HG03342 (cell line): ENCODE data around the gene GRIFIN.

Source experiments
- ATAC-seq: cut with Tn5 transposase; IDR thresholded peaks from one replicate; pipeline ENCODE4 v1.9.1; 2021; ENCODE audit warnings: mild to moderate bottlenecking, moderate library complexity; ENCODE audit not compliant: unreplicated experiment

Gene GRIFIN

GRCh38 chr7:2499719-2500430 lies 23.7 kb upstream of the GRIFIN start:
- ATAC-seq = no peak

GRCh38 chr7:2499181-2499580 lies 23.0 kb upstream of the GRIFIN start:
- no peak for ATAC-seq

- ATAC-seq = no peak
Measured at GRCh38 chr7:2498708-2499107, 22.5 kb upstream of the GRIFIN start.

- ATAC-seq = no peak
Measured at GRCh38 chr7:2497500-2498336, 21.5 kb upstream of the GRIFIN start.

DNA sequence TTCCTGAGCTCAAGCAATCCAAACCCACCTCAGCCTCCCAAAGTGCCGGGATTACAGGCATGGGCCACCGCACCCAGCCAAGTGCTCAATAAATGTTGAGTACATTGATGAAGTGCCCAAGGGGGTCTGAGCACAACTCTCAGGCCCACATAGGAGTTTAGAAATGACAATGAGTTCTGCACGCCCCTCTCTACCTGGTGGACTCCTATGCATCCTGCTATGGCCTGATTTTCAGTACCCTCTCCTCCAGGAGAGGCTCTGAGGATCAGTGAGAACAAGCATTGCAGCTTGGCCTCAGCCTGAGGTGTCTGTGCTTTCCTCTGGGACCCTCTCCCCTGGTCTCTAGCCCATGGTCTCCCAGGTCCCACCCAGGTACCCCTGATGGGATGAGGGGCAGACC lies 20.9 kb upstream of the GRIFIN start:
- ATAC-seq = no peak

GRCh38 chr7:2496375-2496774 lies 20.2 kb upstream of the GRIFIN start:
- ATAC-seq = no peak

DNA sequence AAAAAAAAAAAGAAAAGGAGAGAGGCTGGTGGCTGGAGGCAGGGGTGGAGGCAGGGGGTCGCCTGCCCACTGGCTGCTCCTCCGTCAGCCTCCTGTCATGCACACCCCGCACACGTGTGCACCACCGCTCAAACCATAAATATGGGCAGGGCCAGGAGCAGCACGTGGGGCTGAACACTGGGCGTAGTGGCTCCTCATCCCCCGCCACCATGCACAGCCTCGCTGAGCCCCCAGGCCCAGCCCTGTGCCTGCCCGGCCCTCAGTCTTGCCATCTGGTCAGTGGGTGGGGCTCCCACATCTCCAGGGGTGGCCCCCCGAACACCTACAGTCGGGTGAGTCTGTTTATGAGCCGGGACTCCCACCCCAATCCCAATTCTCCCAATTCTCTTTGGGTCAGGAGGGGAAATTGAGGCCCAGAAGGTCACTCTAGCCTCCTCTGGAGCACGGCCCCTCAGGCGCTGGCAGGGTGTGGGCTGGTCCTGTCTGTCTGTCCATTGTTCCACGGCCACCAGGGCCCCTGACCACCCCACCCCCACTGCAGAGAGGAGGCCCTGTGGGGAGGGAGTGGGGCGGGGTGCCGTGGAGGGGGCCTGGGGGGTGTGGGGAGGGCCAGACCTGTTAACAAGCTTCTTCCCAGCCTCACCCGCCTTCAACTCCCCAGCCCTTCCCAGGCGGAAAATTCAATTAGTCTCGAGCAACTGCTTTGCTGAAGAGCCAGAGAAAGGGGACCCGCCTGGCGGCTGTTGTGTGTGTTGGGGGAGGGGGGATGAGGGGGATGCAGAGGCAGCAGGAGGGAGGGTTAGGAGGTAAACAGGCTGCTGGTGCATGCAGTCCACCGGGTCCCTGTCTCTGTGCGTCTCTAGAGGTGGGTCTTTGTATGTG lies 19.5 kb upstream of the GRIFIN start:
- no peak for ATAC-seq

DNA sequence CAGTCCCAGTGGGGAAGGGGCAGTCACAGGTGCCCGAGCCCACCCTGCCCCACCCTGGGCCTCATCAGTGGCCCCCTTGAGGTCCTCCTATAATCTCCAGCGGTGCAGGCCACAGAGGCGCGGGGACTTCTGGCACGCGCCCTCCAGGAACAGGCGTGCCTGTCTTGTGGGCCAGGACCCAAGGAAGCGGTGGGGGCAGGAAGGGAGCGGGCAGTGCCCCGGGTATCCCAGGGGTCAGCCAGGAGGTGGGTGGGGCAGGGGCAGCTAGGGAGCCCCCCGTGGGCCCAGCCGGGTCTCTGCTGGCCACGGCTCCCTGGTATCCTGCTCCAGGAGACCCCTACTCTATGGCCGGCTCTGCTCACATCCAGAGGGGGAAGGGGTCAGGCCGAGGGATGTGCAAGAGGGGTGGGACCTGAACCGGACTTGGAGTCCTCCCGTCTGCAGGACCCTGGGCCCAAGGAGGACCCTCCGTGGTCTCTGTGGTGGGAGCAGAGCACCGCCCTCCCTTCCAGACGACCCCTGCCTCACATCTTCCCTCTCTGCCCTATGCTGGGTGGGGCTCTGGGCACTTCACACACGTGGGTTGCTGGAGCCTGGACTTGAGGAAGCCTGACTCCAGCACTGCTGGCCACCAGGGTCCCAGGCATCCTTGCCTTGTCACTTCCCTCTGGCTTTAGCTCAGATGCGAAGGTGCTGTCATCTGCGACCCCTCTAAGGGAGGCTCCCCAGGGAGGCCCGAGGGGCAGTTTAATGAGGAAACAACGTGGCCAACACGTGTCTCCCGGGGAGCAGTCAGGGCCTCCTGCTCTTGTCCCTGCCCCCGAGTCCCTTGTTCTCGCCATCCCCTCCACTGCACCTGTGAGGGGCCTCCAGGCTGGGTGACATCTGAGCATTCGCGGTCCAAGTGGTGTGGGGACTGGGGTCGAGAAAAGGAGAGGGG lies 18.3 kb upstream of the GRIFIN start:
- ATAC-seq = no peak

DNA sequence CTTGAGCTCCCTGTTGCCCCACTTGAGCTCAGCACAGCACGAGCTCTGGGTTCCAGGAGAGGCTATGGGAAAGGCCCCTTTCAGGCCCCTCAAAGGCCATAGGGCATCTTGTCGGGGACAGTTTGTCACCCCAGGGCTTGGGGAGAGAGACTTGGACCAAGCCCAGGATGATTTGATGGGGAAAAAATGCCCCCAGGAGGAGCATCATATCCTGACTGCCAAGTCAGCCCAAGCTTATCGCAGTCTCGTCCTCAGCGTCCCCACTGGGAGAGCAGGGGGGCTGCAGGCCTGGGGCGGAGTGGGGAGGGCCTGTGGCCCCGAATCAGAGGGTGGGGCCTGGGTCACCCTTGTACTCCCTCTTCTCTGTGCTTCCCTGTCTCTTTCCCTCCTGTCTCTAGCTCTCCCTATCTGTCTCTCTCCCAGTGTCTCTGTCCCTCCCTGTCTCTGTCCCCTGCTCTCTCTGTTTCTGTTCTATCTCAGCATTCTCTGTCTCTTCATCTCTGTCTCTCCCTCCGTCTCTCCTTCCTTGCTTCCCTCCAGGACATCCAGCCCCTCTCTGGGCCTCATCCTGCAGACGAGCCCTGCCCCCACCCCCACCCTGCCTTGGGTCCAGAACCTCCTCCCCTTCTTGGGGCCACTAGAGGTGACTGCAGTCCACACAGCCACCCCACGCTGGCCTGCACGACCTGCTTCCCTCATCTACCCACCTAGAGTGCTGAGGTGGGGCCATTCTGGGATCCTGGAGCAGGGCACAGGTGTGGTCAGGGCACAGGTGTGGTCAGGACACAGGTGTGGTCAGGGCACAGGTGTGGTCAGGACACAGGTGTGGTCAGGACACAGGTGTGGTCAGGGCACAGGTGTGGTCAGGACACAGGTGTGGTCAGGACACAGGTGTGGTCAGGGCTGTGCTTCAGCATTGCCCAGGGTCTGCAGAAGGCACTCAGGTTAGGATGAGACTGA lies 17.3 kb upstream of the GRIFIN start:
- no peak for ATAC-seq

DNA sequence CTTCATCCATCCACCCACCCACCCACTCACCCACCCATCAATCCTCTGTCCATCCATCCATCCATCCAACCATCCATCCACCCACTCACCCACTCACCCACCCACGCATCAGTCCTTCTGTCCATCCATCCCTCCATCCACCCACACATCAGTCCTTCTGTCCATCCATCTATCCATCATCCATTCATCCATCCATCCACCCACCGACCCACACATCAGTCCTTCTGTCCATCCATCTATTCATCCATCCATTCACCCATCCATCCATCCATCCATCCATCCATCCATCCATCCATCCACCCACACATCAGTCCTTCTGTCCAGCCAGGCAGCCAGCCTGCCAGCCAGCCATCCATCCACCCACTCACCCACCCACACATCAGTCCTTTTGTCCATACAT lies 15.8 kb upstream of the GRIFIN start:
- no peak for ATAC-seq

DNA sequence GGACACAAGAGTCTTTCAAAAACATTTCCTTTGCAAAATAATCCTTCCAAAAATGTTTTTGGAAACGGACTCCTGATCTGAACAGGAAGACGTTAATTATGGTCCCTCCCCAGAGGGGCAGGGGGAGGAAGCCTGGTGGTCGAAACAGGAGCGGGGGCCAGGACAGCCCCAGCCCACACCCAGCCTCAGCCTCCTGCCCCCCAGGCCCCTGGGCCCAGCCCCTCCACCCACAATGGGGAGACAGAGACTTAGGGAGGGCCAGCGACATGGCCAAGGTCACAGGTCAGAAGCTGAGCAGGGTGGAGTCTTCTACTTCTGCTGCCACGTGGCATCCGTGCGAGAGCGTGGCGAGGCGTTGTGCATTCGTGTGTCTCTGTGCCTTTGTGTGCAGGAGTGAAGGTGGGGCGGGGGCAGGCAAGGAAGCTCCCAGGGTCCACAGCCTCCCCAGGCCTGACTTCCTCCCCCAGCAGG lies 14.0 kb upstream of the GRIFIN start:
- no peak for ATAC-seq

- ATAC-seq = no peak
Measured at GRCh38 chr7:2488681-2489080, 12.5 kb upstream of the GRIFIN start.

- no peak for ATAC-seq
Measured at GRCh38 chr7:2488272-2488645, 12.1 kb upstream of the GRIFIN start.

GRCh38 chr7:2487586-2488271 lies 11.5 kb upstream of the GRIFIN start:
- no peak for ATAC-seq

GRCh38 chr7:2484868-2485267 lies 8.7 kb upstream of the GRIFIN start:
- ATAC-seq = no peak

DNA sequence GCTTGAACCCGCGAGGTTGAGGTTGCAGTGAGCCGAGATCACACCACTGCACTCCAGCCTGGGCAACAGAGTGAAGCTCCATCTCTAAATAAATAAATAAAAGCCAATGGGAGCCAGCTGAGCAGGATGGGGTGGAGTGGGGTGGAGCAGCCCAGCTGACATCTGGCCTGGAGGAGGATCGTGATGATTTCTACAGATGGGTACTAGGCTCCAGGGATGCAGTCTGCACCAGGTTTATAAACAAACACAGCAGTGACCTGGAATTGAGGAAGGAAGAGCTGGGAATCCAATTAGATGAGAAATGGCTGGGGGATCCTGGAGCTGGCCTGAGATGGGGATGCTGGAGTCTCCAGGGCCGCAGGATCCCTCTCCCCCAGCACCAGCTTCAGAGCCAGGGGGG lies 7.3 kb upstream of the GRIFIN start:
- ATAC-seq = no peak

DNA sequence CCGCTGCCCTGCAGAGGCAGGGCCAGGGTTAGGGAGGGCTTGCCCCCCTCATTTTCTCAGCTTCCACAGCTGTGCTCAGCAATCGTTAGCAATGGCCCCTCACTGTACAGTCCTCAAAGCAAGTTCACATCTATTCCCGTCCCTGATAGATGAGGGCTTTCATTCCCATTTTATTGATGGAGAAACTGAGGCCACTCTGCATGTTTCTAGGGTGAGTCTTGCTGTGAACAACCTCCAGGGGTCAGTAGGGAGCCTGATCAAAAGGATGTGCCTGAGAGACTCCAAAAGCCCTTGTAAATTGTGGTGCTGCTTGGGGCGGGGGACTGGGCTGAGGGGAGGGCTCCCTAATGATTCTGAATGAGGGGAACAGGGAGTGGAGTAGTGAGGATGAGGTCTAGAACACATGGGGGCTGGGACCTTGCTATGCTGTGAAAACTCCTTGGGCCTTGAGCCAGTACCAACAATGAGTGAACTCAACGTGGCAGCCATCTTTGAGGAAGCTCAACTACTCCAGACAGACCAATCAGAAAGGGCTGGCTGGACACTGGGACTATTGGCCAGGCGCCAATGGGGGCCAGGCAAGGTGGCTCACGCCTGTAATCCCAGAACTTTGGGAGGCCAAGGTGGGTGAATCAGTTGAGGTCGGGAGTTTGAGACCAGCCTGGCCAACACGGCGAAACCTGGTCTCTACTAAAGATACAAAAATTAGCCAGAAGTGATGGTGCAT lies 6.7 kb upstream of the GRIFIN start:
- ATAC-seq = no peak

DNA sequence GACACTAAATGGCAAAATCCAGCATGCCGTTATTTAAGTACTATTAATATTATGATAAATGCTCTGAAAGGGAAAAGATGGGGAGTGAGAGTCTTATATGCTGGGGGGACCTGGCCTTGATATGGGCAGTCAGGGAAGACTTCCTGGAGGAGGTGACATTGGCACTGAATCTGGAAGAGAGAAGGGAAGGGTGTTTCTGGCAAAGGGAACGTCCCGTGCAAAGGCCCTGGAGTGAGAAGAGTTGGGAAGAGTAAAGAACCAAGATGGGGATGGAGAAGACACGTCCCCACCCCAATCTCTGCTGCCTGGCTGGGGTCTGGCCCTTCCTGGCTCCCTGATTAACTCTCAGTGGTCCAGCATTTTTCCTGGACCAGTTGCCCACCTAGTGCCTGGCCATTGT lies 5.0 kb upstream of the GRIFIN start:
- no peak for ATAC-seq
